PC-9 (cell line): ENCODE measurements around the gene NSUN7. TPM values are rescaled to one million over a fixed set of nuclear protein-coding genes. Genes with fewer than 3 reads are reported as not detected.

ENCODE experiments used
- BruUV-seq: library from RNA; stranded (reverse); fragments of 400-500 nt; replicated peaks from 2 replicates; lab custom pipeline; 2021; lab: Mats Ljungman, UMichigan
- CTCF ChIA-PET: fragments of 300-600 bp; sonication (Branson Sonifier 250); formaldehyde crosslinking; loops from one replicate; lab custom pipeline; 2022; ENCODE audit warnings: antibody characterized with exemption; lab: Charles Lee
- POLR2A ChIA-PET: fragments of 300-600 bp; sonication (Branson Sonifier 250); formaldehyde crosslinking; loops from one replicate; lab custom pipeline; 2022; ENCODE audit warnings: antibody characterized with exemption; ENCODE audit not compliant: unreplicated experiment; lab: Charles Lee
- DNase-seq, 2 experiments: peaks; one replicate each; pipeline versions ENCODE4 v3.0.0 to v3.0.0-alpha.2; 2015 to 2022; ENCODE audit warnings: mixed read lengths in 1 of 2
- H2AFZ ChIP-seq: fragments of 200-600 bp; sonication (generic); 2 replicates; pipeline ENCODE4 v1.8.1; 2017; ENCODE audit warnings: antibody characterized with exemption
- H3F3A ChIP-seq: fragments of 200-600 bp; sonication (generic); 2 replicates; pipeline ENCODE4 v1.8.1; 2017; ENCODE audit warnings: antibody characterized with exemption, mild to moderate bottlenecking, low read depth; ENCODE audit not compliant: insufficient read depth
- H3K27ac ChIP-seq: fragments of 200-600 bp; sonication (generic); 2 replicates; pipeline ENCODE4 v1.6.1; 2016; ENCODE audit warnings: mixed run types
- H3K27me3 ChIP-seq: fragments of 200-600 bp; sonication (generic); 2 replicates; pipeline ENCODE4 v1.6.1; 2016; ENCODE audit warnings: low read depth, mixed run types; ENCODE audit not compliant: insufficient read depth
- H3K36me3 ChIP-seq: fragments of 200-600 bp; sonication (generic); 2 replicates; pipeline ENCODE4 v1.6.1; 2016; ENCODE audit warnings: low read depth, mixed run types
- H3K4me1 ChIP-seq: fragments of 200-600 bp; sonication (generic); replicated peaks from 2 replicates; pipeline ENCODE4 v1.6.1; 2016; ENCODE audit warnings: mixed run types; ENCODE audit not compliant: insufficient read depth
- H3K4me2 ChIP-seq: fragments of 200-600 bp; sonication (generic); 2 replicates; pipeline ENCODE4 v1.6.1; 2017; ENCODE audit warnings: mixed run types
- H3K4me3 ChIP-seq: fragments of 200-600 bp; sonication (generic); 2 replicates; pipeline ENCODE4 v1.6.1; 2016; ENCODE audit warnings: mixed run types
- H3K79me2 ChIP-seq: fragments of 200-600 bp; sonication (generic); 2 replicates; pipeline ENCODE4 v1.6.1; 2017; ENCODE audit warnings: low read depth, mixed run types
- H3K9me2 ChIP-seq: fragments of 200-600 bp; sonication (generic); 2 replicates; pipeline ENCODE4 v1.8.1; 2017; ENCODE audit warnings: mild to moderate bottlenecking; ENCODE audit not compliant: insufficient read depth
- H3K9me3 ChIP-seq: fragments of 200-600 bp; sonication (generic); 2 replicates; pipeline ENCODE4 v1.8.1; 2016; ENCODE audit warnings: low read depth; ENCODE audit not compliant: insufficient read depth
- H4K20me1 ChIP-seq: fragments of 200-600 bp; sonication (generic); 2 replicates; pipeline ENCODE4 v1.8.1; 2017; ENCODE audit not compliant: insufficient read depth
- CTCF ChIP-seq: fragments of 200-600 bp; sonication (generic); conservative IDR thresholded peaks from 2 replicates; pipeline ENCODE4 v1.6.1; 2017; ENCODE audit warnings: mixed run types, antibody characterized with exemption, mild to moderate bottlenecking, moderate library complexity
- EZH2 ChIP-seq: fragments of 200-600 bp; sonication (generic); IDR thresholded peaks from 2 replicates; pipeline ENCODE4 v1.8.0; 2017; ENCODE audit warnings: antibody characterized with exemption, low read depth
- intact Hi-C: fragments of 100-400 bp; cut with micrococcal nuclease; formaldehyde crosslinking; loops from one replicate; pipeline ENCODE4 v1.10.0; 2022; ENCODE audit not compliant: unreplicated experiment
- total RNA-seq: library from RNA; stranded (reverse); gene quantifications from 2 replicates; pipeline ENCODE4 v1.2.3, GENCODE V29; 2021

The NSUN7 gene
- total RNA-seq, 1 experiment from 2014 or later: 16.8 TPM

- CTCF ChIA-PET: no interaction called here
- Histone ChIP-seq H3K27me3 (no peaks in the 10 kb centered on the region), H3K9me3 (no peaks in the 10 kb centered on the region), H3K4me1 (no peaks in the 10 kb centered on the region), H3K4me3 (no peak overlapping the region), H3K79me2 (no peaks in the 10 kb centered on the region), H4K20me1 (no peaks in the 10 kb centered on the region), H3K36me3 (no peaks in the 10 kb centered on the region), H3K9me2 (no peaks in the 10 kb centered on the region), H2AFZ (no peak overlapping the region), H3K4me2 (no peak overlapping the region), H3K27ac (no peak overlapping the region), H3F3A (no peaks in the 10 kb centered on the region)
- POLR2A ChIA-PET: no interaction called here
- no TSS peak for BruUV-seq
- intact Hi-C loops: no loop called here
- DNase-seq: no peak
- TF ChIP-seq CTCF: no peak
- no peak for TF ChIP-seq EZH2
These were observed 98.5 kb downstream of the NSUN7 start for GRCh38 chr4:40848251-40848650.

- TF ChIP-seq CTCF: no peak
- no peak for TF ChIP-seq EZH2
- H3K4me2 ChIP-seq: no peak overlapping the region
- no peaks in the 10 kb centered on the region for H3K9me3 ChIP-seq
- intact Hi-C loops: no loop called here
- H3K79me2 ChIP-seq: no peaks in the 10 kb centered on the region
- no peak overlapping the region for H2AFZ ChIP-seq
- CTCF ChIA-PET: no interaction called here
- H4K20me1 ChIP-seq: no peaks in the 10 kb centered on the region
- H3K4me3 ChIP-seq: no peak overlapping the region
- no peaks in the 10 kb centered on the region for H3K9me2 ChIP-seq
- POLR2A ChIA-PET: no interaction called here
- BruUV-seq: no TSS peak
- no peak overlapping the region for H3K27ac ChIP-seq
- H3K36me3 ChIP-seq: no peaks in the 10 kb centered on the region
- no peaks in the 10 kb centered on the region for H3K4me1 ChIP-seq
- no peak for DNase-seq
- no peaks in the 10 kb centered on the region for H3F3A ChIP-seq
- H3K27me3 ChIP-seq: no peaks in the 10 kb centered on the region
These were observed 99.2 kb downstream of the NSUN7 start for GRCh38 chr4:40848940-40849339.

- CTCF ChIA-PET: no interaction called here
These were observed 100.7 kb downstream of the NSUN7 start for GRCh38 chr4:40850496-40850895.

More at GRCh38 chr4:40850496-40850895, 100.7 kb downstream of the NSUN7 start:
- Histone ChIP-seq H3K4me1 (no peaks in the 10 kb centered on the region), H3K27ac (no peak overlapping the region), H3K27me3 (no peaks in the 10 kb centered on the region), H3K36me3 (no peaks in the 10 kb centered on the region), H2AFZ (no peak overlapping the region), H3K9me2 (no peaks in the 10 kb centered on the region), H3K4me2 (no peak overlapping the region), H3K4me3 (no peak overlapping the region), H3K9me3 (no peaks in the 10 kb centered on the region), H4K20me1 (no peaks in the 10 kb centered on the region), H3F3A (no peaks in the 10 kb centered on the region), H3K79me2 (no peaks in the 10 kb centered on the region)
- intact Hi-C loops: no loop called here
- BruUV-seq: no TSS peak
- POLR2A ChIA-PET: no interaction called here
- TF ChIP-seq CTCF: no peak
- no peak for TF ChIP-seq EZH2
- DNase-seq: no peak
